ENCODE data around the gene CASK.

CASK gene

GRCh38 chrX:41906515-41907187 lies 16.7 kb downstream of the CASK start:
- peak; percentile 11 for DNase-seq

- no peak for DNase-seq
These were observed 19.8 kb downstream of the CASK start for GRCh38 chrX:41903544-41903943.

GRCh38 chrX:41900321-41900720 lies 23.0 kb downstream of the CASK start:
- no peak for DNase-seq

GRCh38 chrX:41895826-41896225 lies 27.5 kb downstream of the CASK start:
- no peak for DNase-seq

- DNase-seq = no peak
These were observed 33.3 kb downstream of the CASK start for GRCh38 chrX:41890026-41890423.

- no peak for DNase-seq
These were observed 33.9 kb downstream of the CASK start for GRCh38 chrX:41889317-41890025.

GRCh38 chrX:41887691-41888090 lies 35.7 kb downstream of the CASK start:
- DNase-seq = no peak

GRCh38 chrX:41885724-41886123 lies 37.6 kb downstream of the CASK start:
- DNase-seq = no peak

GRCh38 chrX:41881166-41881565 lies 42.2 kb downstream of the CASK start:
- DNase-seq = no peak

GRCh38 chrX:41877167-41877566 lies 46.2 kb downstream of the CASK start:
- peak; percentile 1 for DNase-seq

GRCh38 chrX:41875142-41875541 lies 48.2 kb downstream of the CASK start:
- DNase-seq = peak; percentile 4

- DNase-seq = no peak
These were observed 52.6 kb downstream of the CASK start for GRCh38 chrX:41870719-41871151.

GRCh38 chrX:41868392-41868977 lies 54.9 kb downstream of the CASK start:
- DNase-seq = no peak

GRCh38 chrX:41863343-41864203 lies 59.8 kb downstream of the CASK start:
- DNase-seq = no peak

- DNase-seq = peak; percentile 6
These were observed 60.7 kb downstream of the CASK start for GRCh38 chrX:41862562-41863184.

GRCh38 chrX:41858161-41858775 lies 65.1 kb downstream of the CASK start:
- DNase-seq = no peak

- no peak for DNase-seq
These were observed 65.7 kb downstream of the CASK start for GRCh38 chrX:41857670-41858069.

GRCh38 chrX:41846714-41847113 lies 76.6 kb downstream of the CASK start:
- DNase-seq = no peak

GRCh38 chrX:41837270-41837944 lies 85.9 kb downstream of the CASK start:
- no peak for DNase-seq

- no peak for DNase-seq
These were observed 94.5 kb downstream of the CASK start for GRCh38 chrX:41828826-41829225.

GRCh38 chrX:41827886-41828285 lies 95.5 kb downstream of the CASK start:
- no peak for DNase-seq

GRCh38 chrX:41825796-41826195 lies 97.6 kb downstream of the CASK start:
- no peak for DNase-seq

All from kidney glomerular epithelial cell (primary cell).